NCI-H345 treated with DMSO at 0.1 percent for 48 hours (cell line): ENCODE data around the gene EXPH5.
"Not testable (repeated sequence)": the region's sequence is repeated elsewhere in the genome, so short reads cannot be mapped to it uniquely, and the experiment has no call there.

Experiments
- DNase-seq: peaks from one replicate; lab custom pipeline; 2025; ENCODE audit not compliant: unreplicated experiment; lab: John Stamatoyannopoulos, UW

The EXPH5 gene

GRCh38 chr11:108601150-108601549, 7.6 kb upstream of the EXPH5 start:
- DNase-seq, result no peak

- DNase-seq, result no peak
These were observed 6.4 kb upstream of the EXPH5 start for GRCh38 chr11:108599978-108600377.

GRCh38 chr11:108597736-108598355, 4.3 kb upstream of the EXPH5 start:
- DNase-seq, result no peak

GRCh38 chr11:108596701-108597100, 3.1 kb upstream of the EXPH5 start:
- DNase-seq, result no peak

GRCh38 chr11:108593923-108594434, 411 bp upstream of the EXPH5 start:
- DNase-seq, result no peak

- peak; percentile 2 for DNase-seq
These were observed 866 bp downstream of the EXPH5 start for GRCh38 chr11:108592591-108593213.

GRCh38 chr11:108591893-108592292, 1.7 kb downstream of the EXPH5 start:
- no peak for DNase-seq

GRCh38 chr11:108589136-108589535, 4.4 kb downstream of the EXPH5 start:
- DNase-seq, result no peak

- no peak for DNase-seq
These were observed 5.3 kb downstream of the EXPH5 start for GRCh38 chr11:108588287-108588686.

GRCh38 chr11:108587109-108587508, 6.5 kb downstream of the EXPH5 start:
- no peak for DNase-seq

- DNase-seq, result no peak
These were observed 7.0 kb downstream of the EXPH5 start for GRCh38 chr11:108586600-108586999.

GRCh38 chr11:108586185-108586584, 7.4 kb downstream of the EXPH5 start:
- DNase-seq, result not testable (repeated sequence)

GRCh38 chr11:108584973-108585372, 8.6 kb downstream of the EXPH5 start:
- no peak for DNase-seq

- no peak for DNase-seq
These were observed 12.9 kb downstream of the EXPH5 start for GRCh38 chr11:108580645-108581044.

- DNase-seq, result no peak
These were observed 13.5 kb downstream of the EXPH5 start for GRCh38 chr11:108580043-108580442.

- no peak for DNase-seq
These were observed 17.0 kb downstream of the EXPH5 start for GRCh38 chr11:108576523-108576922.

- no peak for DNase-seq
These were observed 18.9 kb downstream of the EXPH5 start for GRCh38 chr11:108574675-108575074.

GRCh38 chr11:108571001-108571400, 22.6 kb downstream of the EXPH5 start:
- no peak for DNase-seq

- DNase-seq, result no peak
These were observed 23.7 kb downstream of the EXPH5 start for GRCh38 chr11:108569896-108570295.

- DNase-seq, result no peak
These were observed 25.2 kb downstream of the EXPH5 start for GRCh38 chr11:108568195-108568858.

- DNase-seq, result peak; percentile 2
These were observed 27.9 kb downstream of the EXPH5 start for GRCh38 chr11:108565653-108566052.
